Uterus (tissue), 4 donors: Measurements from ENCODE around the gene OR1J4. TPM values are rescaled to one million over a fixed set of nuclear protein-coding genes. Genes with fewer than 3 reads are reported as not detected.
"Not testable (repeated sequence)": the region's sequence is repeated elsewhere in the genome, so short reads cannot be mapped to it uniquely, and the experiment has no call there.

Source experiments
- DNase-seq, 2 donors: peaks; one replicate each; pipeline ENCODE4 v3.0.0-alpha.2; 2019 to 2020
- H3K27ac ChIP-seq, 2 donors: fragments of 200-600 bp; sonication (generic); 1 replicate in 1 of 2; 2 replicates in 1 of 2; pipeline ENCODE4 v1.5.1; 2016 to 2018
- H3K27me3 ChIP-seq, 2 donors: fragments of 200-600 bp; sonication (generic); one replicate each; pipeline ENCODE4 v1.5.1; 2018 to 2019; ENCODE audit warnings: control low read depth in 1 of 2
- H3K36me3 ChIP-seq, 2 donors: fragments of 200-600 bp; sonication (generic); one replicate each; pipeline ENCODE4 v1.5.1; 2019; ENCODE audit warnings: control low read depth in 1 of 2
- H3K4me1 ChIP-seq, 2 donors: fragments of 200-600 bp; sonication (generic); one replicate each; pipeline ENCODE4 v1.5.1; 2018 to 2019; ENCODE audit warnings: control low read depth in 1 of 2
- H3K4me3 ChIP-seq, 2 donors: fragments of 200-600 bp; sonication (generic); 1 replicate in 1 of 2; 2 replicates in 1 of 2; pipeline ENCODE4 v1.5.1; 2018 to 2019; ENCODE audit warnings: mild to moderate bottlenecking in 1 of 2
- H3K9me3 ChIP-seq, 2 donors: fragments of 200-600 bp; sonication (generic); one replicate each; pipeline ENCODE4 v1.5.1; 2019; ENCODE audit warnings: control low read depth in 1 of 2
- CTCF ChIP-seq, 4 experiments: fragments of 200-600 bp in 2 of 4; fragments of 450-650 bp in 2 of 4; sonication (generic) in 2 of 4; IDR thresholded peaks; one replicate each; pipeline ENCODE4 v1.5.1; 2016 to 2019; ENCODE audit warnings: antibody characterized with exemption in 4 of 4, mild to moderate bottlenecking in 2 of 4, moderate library complexity in 1 of 4
- POLR2A ChIP-seq, 2 donors: fragments of 450-650 bp; IDR thresholded peaks; one replicate each; pipeline ENCODE4 v1.6.1; 2016; ENCODE audit warnings: antibody characterized with exemption in 2 of 2, mild to moderate bottlenecking in 1 of 2, moderate library complexity in 1 of 2
- intact Hi-C: fragments of 100-400 bp; cut with DNase I; formaldehyde crosslinking; loops from one replicate; pipeline ENCODE4 v1.15.1; 2023; ENCODE audit warnings: low total_unique reads
- total RNA-seq, 4 donors: library from RNA; depleted of rRNA in 3 of 4; stranded (reverse); fragments of >200 nt in 3 of 4; gene quantifications; one replicate each; pipeline versions ENCODE4 v1.1.0 to v1.2.4, GENCODE V29; 2014 to 2023
- donor health status: DM: yes; HTN: yes; CAD: no.

The OR1J4 gene
- total RNA-seq, 4 donors from 2014 or later: not detected

DNA sequence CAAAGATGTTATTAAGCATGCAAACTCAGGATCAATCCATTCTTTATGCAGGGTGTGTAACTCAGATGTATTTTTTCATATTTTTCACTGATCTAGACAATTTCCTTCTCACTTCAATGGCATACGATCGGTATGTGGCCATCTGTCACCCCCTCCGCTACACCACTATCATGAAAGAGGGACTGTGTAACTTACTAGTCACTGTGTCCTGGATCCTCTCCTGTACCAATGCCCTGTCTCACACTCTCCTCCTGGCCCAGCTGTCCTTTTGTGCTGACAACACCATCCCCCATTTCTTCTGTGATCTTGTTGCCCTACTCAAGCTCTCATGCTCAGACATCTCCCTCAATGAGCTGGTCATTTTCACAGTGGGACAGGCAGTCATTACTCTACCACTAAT lies 435 bp downstream of the OR1J4 start:
- H3K27me3 ChIP-seq: no peaks in the 10 kb centered on the region
- H3K36me3 ChIP-seq: no peaks in the 10 kb centered on the region
- no peak overlapping the region for H3K27ac ChIP-seq
- H3K4me3 ChIP-seq: no peak overlapping the region
- intact Hi-C loops: no loop called here
- TF ChIP-seq POLR2A (IDR thresholded peaks at IDR 0.05) (no peak), CTCF (IDR thresholded peaks at IDR 0.05) (no peak)
- no peak for DNase-seq
- no peaks in the 10 kb centered on the region for H3K9me3 ChIP-seq
- no peaks in the 10 kb centered on the region for H3K4me1 ChIP-seq

DNA sequence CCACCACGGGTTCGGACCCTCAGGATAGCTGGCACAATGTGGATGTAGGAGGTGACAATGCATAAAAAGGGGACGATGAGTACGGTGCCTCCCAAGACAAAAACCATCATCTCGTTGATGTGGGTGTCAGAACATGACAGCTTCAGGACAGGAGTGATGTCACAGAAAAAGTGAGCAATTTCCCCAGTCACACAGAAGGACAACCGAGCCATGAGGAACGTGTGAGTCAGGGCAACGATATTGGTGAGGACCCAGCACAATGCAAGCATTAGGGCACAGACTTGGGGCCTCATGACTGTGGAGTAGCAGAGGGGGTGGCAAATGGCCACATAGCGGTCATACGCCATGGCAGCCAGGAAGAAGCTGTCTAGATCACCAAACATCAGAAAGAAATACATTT lies 7.7 kb downstream of the OR1J4 start:
- intact Hi-C loops: no loop called here
- H3K4me1 ChIP-seq: no peaks in the 10 kb centered on the region
- no peak for DNase-seq
- H3K27me3 ChIP-seq: no peaks in the 10 kb centered on the region
- TF ChIP-seq POLR2A (IDR thresholded peaks at IDR 0.05) (no peak), CTCF (IDR thresholded peaks at IDR 0.05) (no peak)
- no peaks in the 10 kb centered on the region for H3K36me3 ChIP-seq
- H3K4me3 ChIP-seq: no peak overlapping the region
- H3K27ac ChIP-seq: no peak overlapping the region
- no peaks in the 10 kb centered on the region for H3K9me3 ChIP-seq

GRCh38 chr9:122527193-122527592 lies 8.3 kb downstream of the OR1J4 start, which contains the start of gene OR1N1:
OR1N1 (minus strand) TSS chr9:122527293; CDS start chr9:122527293, 0 bp downstream.
- intact Hi-C loops: no loop called here
- Histone ChIP-seq H3K9me3 (no peaks in the 10 kb centered on the region), H3K27me3 (no peaks in the 10 kb centered on the region), H3K27ac (no peak within 1 kb of the TSS), H3K4me1 (no peaks in the 10 kb centered on the region), H3K4me3 (no peak within 1 kb of the TSS), H3K36me3 (no peaks in the 10 kb centered on the region)
- DNase-seq: no peak
- TF ChIP-seq POLR2A (IDR thresholded peaks at IDR 0.05): no peak
- TF ChIP-seq CTCF (IDR thresholded peaks at IDR 0.05): no peak

GRCh38 chr9:122531157-122531556 lies 12.2 kb downstream of the OR1J4 start:
- H3K27me3 ChIP-seq, DNase-seq, intact Hi-C loops, H3K9me3 ChIP-seq, H3K27ac ChIP-seq, H3K4me1 ChIP-seq, H3K36me3 ChIP-seq, H3K4me3 ChIP-seq: not testable (repeated sequence)

DNA sequence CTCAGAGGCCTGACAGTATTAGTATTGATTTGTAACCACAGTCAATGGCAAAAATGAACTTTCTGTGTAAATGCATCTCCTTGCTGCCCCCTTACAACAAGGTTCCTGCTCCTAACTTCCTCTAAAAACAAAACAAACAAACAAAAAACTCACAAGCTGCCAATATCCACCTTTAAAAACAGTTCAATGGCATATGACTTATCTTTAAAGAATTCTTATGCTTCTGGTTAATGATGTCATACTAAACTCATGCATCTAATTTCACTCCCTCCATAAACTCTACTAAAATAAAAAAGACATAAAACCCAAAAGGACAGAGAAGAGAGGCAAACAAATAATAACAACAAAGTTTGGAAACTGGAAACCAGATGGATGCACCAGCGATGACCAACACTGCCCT lies 17.2 kb downstream of the OR1J4 start:
- H3K9me3 ChIP-seq: peaks cover 0 to 6% of the 10 kb centered on the region in 2 donors
- TF ChIP-seq POLR2A (IDR thresholded peaks at IDR 0.05): no peak
- TF ChIP-seq CTCF (IDR thresholded peaks at IDR 0.05): no peak
- H3K27ac ChIP-seq: no peak overlapping the region
- no peaks in the 10 kb centered on the region for H3K4me1 ChIP-seq
- H3K36me3 ChIP-seq: no peaks in the 10 kb centered on the region
- H3K27me3 ChIP-seq: no peaks in the 10 kb centered on the region
- intact Hi-C loops: no loop called here
- H3K4me3 ChIP-seq: no peak overlapping the region
- DNase-seq: no peak

- H3K4me3 ChIP-seq, intact Hi-C loops, H3K36me3 ChIP-seq, H3K27me3 ChIP-seq, H3K4me1 ChIP-seq, H3K27ac ChIP-seq, H3K9me3 ChIP-seq, DNase-seq: not testable (repeated sequence)
These were observed 18.1 kb downstream of the OR1J4 start for GRCh38 chr9:122537066-122537465.
